M059J (cell line): ENCODE data around the gene FGF21. TPM values are rescaled to one million over a fixed set of nuclear protein-coding genes. Genes with fewer than 3 reads are reported as not detected.
"Not testable (repeated sequence)": the region's sequence is repeated elsewhere in the genome, so short reads cannot be mapped to it uniquely, and the experiment has no call there.

ENCODE experiments used
- DNase-seq: peaks from one replicate; pipeline ENCODE4 v3.0.0-alpha.2; 2012; ENCODE audit warnings: low read depth
- total RNA-seq: library from RNA; depleted of rRNA; stranded (reverse); fragments of >200 nt; shearing (Covaris generic); gene quantifications from 2 replicates; pipeline ENCODE4 v1.2.3, GENCODE V29; 2014

Gene FGF21
- total RNA-seq, 1 experiment from 2014 or later: not detected

- DNase-seq: no peak
Measured at GRCh38 chr19:48751845-48752495, 3.4 kb upstream of the FGF21 start.

- DNase-seq: peak; percentile 51
Measured at GRCh38 chr19:48752496-48753365, 2.6 kb upstream of the FGF21 start, which contains the start of gene FUT1. Gene FUT1 (minus strand): TSS chr19:48752641. CDS start chr19:48751281, 1,360 bp downstream.

- no peak for DNase-seq
Measured at GRCh38 chr19:48755787-48756186, 463 bp downstream of the FGF21 start.

GRCh38 chr19:48756212-48756611, 888 bp downstream of the FGF21 start:
- DNase-seq: no peak

- DNase-seq: no peak
Measured at GRCh38 chr19:48756686-48757085, 1.4 kb downstream of the FGF21 start.

GRCh38 chr19:48757089-48757675, 1.9 kb downstream of the FGF21 start:
- DNase-seq: no peak

GRCh38 chr19:48757741-48758144, 2.4 kb downstream of the FGF21 start:
- no peak for DNase-seq

GRCh38 chr19:48760504-48761205, 5.3 kb downstream of the FGF21 start:
- DNase-seq: peak; percentile 76

GRCh38 chr19:48765816-48766215, 10.5 kb downstream of the FGF21 start:
- not testable (repeated sequence) for DNase-seq

GRCh38 chr19:48768171-48768753, 12.9 kb downstream of the FGF21 start:
- DNase-seq: not testable (repeated sequence)

GRCh38 chr19:48768994-48769713, 13.8 kb downstream of the FGF21 start:
- DNase-seq: no peak

GRCh38 chr19:48770266-48770665, 14.9 kb downstream of the FGF21 start:
- DNase-seq: peak; percentile 77

- no peak for DNase-seq
Measured at GRCh38 chr19:48770734-48771472, 15.6 kb downstream of the FGF21 start.

GRCh38 chr19:48772503-48772953, 17.2 kb downstream of the FGF21 start:
- no peak for DNase-seq

GRCh38 chr19:48777139-48777538, 21.8 kb downstream of the FGF21 start:
- no peak for DNase-seq

GRCh38 chr19:48777720-48778119, 22.4 kb downstream of the FGF21 start:
- DNase-seq: no peak

- no peak for DNase-seq
Measured at GRCh38 chr19:48779636-48780035, 24.3 kb downstream of the FGF21 start.

- DNase-seq: peak; percentile 76
Measured at GRCh38 chr19:48780631-48781391, 25.5 kb downstream of the FGF21 start.

GRCh38 chr19:48784527-48784926, 29.2 kb downstream of the FGF21 start:
- DNase-seq: peak; percentile 34
